ENCODE results near the gene PCBP3. TPM values are rescaled to one million over a fixed set of nuclear protein-coding genes. Genes with fewer than 3 reads are reported as not detected.
"Not testable (repeated sequence)": the region's sequence is repeated elsewhere in the genome, so short reads cannot be mapped to it uniquely, and the experiment has no call there.

Gene PCBP3
- total RNA-seq, 1 experiment from 2014 or later: 10.9 TPM

- no CpG with 5 or more reads among the region's 15 CpGs for WGBS (ENCODE audit: extremely low coverage, insufficient read length, low lambda C conversion rate)
- Histone ChIP-seq H3K79me2 (ENCODE audit: insufficient read depth, low read length) (no peaks in the 10 kb centered on the region), H2AK5ac (ENCODE audit: insufficient read length, low read length) (no peak overlapping the region), H3K27ac (ENCODE audit: insufficient read length, low read depth, low read length) (no peak overlapping the region), H4K8ac (replicated peaks; ENCODE audit: insufficient read length, low read depth, low read length) (no peak overlapping the region), H2AFZ (ENCODE audit: low read length) (no peak overlapping the region), H3K18ac (ENCODE audit: insufficient read length, low read depth, low read length) (no peak overlapping the region), H4K91ac (ENCODE audit: insufficient read length, low read depth, low read length) (no peak overlapping the region), H3K23me2 (ENCODE audit: insufficient read length, low read depth, low read length, poor library complexity, severe bottlenecking) (no peaks in the 10 kb centered on the region), H3K23ac (ENCODE audit: insufficient read length, low read depth, low read length) (no peak overlapping the region), H3K79me1 (ENCODE audit: insufficient read depth, low read depth, low read length, poor library complexity, severe bottlenecking) (no peaks in the 10 kb centered on the region), H3K56ac (ENCODE audit: insufficient read length, low read depth, low read length) (no peak overlapping the region), H3K4me2 (ENCODE audit: insufficient read depth, insufficient read length, low read length) (no peak overlapping the region), H2BK12ac (ENCODE audit: insufficient read length, low read depth, low read length) (no peak overlapping the region), H2BK5ac (ENCODE audit: insufficient read length, low read length) (no peak overlapping the region), H3K9me3 (ENCODE audit: control insufficient read depth, low read depth, low read length) (no peaks in the 10 kb centered on the region), H3K4me1 (ENCODE audit: insufficient read depth, low read length) (no peaks in the 10 kb centered on the region), H3K14ac (ENCODE audit: insufficient read depth, low read length) (no peak overlapping the region; the same call in 1 of the 2 replicates), H3K4ac (ENCODE audit: low read depth, low read length) (no peak overlapping the region), H2BK120ac (ENCODE audit: low read depth, low read length, poor library complexity, severe bottlenecking) (no peak overlapping the region), H3T11ph (ENCODE audit: low read length) (no peak overlapping the region), H3K27me3 (ENCODE audit: insufficient read depth, low read length) (no peaks in the 10 kb centered on the region), H3K9ac (ENCODE audit: extremely low read depth, insufficient read length, low read length) (no peak overlapping the region), H4K20me1 (ENCODE audit: control insufficient read depth, insufficient read depth, insufficient read length) (no peaks in the 10 kb centered on the region), H2BK15ac (ENCODE audit: low read depth, low read length) (no peak overlapping the region), H2BK20ac (ENCODE audit: low read depth, low read length, poor library complexity, severe bottlenecking) (no peak overlapping the region), H4K5ac (ENCODE audit: insufficient read length, low read depth, low read length) (no peak overlapping the region)
- H3K4me3 Mint-ChIP-seq: no peak overlapping the region
- DNase-seq: no peak
- H3K4me1 Mint-ChIP-seq: peaks cover 14 to 22% of the 10 kb centered on the region in 2 experiments
- TF ChIP-seq CTCF (conservative IDR thresholded peaks at IDR 0.05): no peak
- H3K36me3 Mint-ChIP-seq (ENCODE audit: insufficient read depth in 1 of 3, low read depth in 3 of 3): no peaks in the 10 kb centered on the region
- H3K27ac Mint-ChIP-seq: peak overlapping the region in 2 of 3 experiments; percentile 18 to 62; a peak in 2 of 7 replicates
- H3K27me3 Mint-ChIP-seq (ENCODE audit: low read depth): peaks cover 28% of the 10 kb centered on the region
- peaks cover 0 to 7% of the 10 kb centered on the region in 2 experiments; a peak in 4 of 5 replicates for H3K9me3 Mint-ChIP-seq
Measured at GRCh38 chr21:45951676-45952075, 308.2 kb downstream of the PCBP3 start.

- not testable (repeated sequence) for H3K56ac ChIP-seq (ENCODE audit: insufficient read length, low read depth, low read length); H3K4me2 ChIP-seq (ENCODE audit: insufficient read depth, insufficient read length, low read length); H2BK12ac ChIP-seq (ENCODE audit: insufficient read length, low read depth, low read length); H3K4me1 ChIP-seq (ENCODE audit: insufficient read depth, low read length); H3K79me1 ChIP-seq (ENCODE audit: insufficient read depth, low read depth, low read length, poor library complexity, severe bottlenecking); H3K14ac ChIP-seq (ENCODE audit: insufficient read depth, low read length); H3K27ac Mint-ChIP-seq; H3T11ph ChIP-seq (ENCODE audit: low read length); H2BK15ac ChIP-seq (ENCODE audit: low read depth, low read length); DNase-seq; H3K27me3 ChIP-seq (ENCODE audit: insufficient read depth, low read length); H4K20me1 ChIP-seq (ENCODE audit: control insufficient read depth, insufficient read depth, insufficient read length); H3K79me2 ChIP-seq (ENCODE audit: insufficient read depth, low read length); H3K9ac ChIP-seq (ENCODE audit: extremely low read depth, insufficient read length, low read length); H2BK5ac ChIP-seq (ENCODE audit: insufficient read length, low read length); H4K8ac ChIP-seq (replicated peaks; ENCODE audit: insufficient read length, low read depth, low read length); H3K9me3 ChIP-seq (ENCODE audit: control insufficient read depth, low read depth, low read length); H3K36me3 Mint-ChIP-seq (ENCODE audit: insufficient read depth in 1 of 3, low read depth in 3 of 3); H2AFZ ChIP-seq (ENCODE audit: low read length); H4K91ac ChIP-seq (ENCODE audit: insufficient read length, low read depth, low read length); H2BK20ac ChIP-seq (ENCODE audit: low read depth, low read length, poor library complexity, severe bottlenecking); H2BK120ac ChIP-seq (ENCODE audit: low read depth, low read length, poor library complexity, severe bottlenecking); H3K4me3 Mint-ChIP-seq; H2AK5ac ChIP-seq (ENCODE audit: insufficient read length, low read length); H3K23ac ChIP-seq (ENCODE audit: insufficient read length, low read depth, low read length); H3K4ac ChIP-seq (ENCODE audit: low read depth, low read length); H3K27ac ChIP-seq (ENCODE audit: insufficient read length, low read depth, low read length); H3K23me2 ChIP-seq (ENCODE audit: insufficient read length, low read depth, low read length, poor library complexity, severe bottlenecking); H4K5ac ChIP-seq (ENCODE audit: insufficient read length, low read depth, low read length); H3K18ac ChIP-seq (ENCODE audit: insufficient read length, low read depth, low read length)
- no CpG with 5 or more reads among the region's 10 CpGs for WGBS (ENCODE audit: extremely low coverage, insufficient read length, low lambda C conversion rate)
- peaks cover 14 to 22% of the 10 kb centered on the region in 2 experiments for H3K4me1 Mint-ChIP-seq
- peaks cover 33% of the 10 kb centered on the region for H3K27me3 Mint-ChIP-seq (ENCODE audit: low read depth)
- peaks cover 4 to 12% of the 10 kb centered on the region in 2 experiments; a peak in 4 of 5 replicates for H3K9me3 Mint-ChIP-seq
Measured at GRCh38 chr21:45952527-45952926, 309.0 kb downstream of the PCBP3 start.
